Activated naive CD4-positive, alpha-beta T cell treated with anti-CD3 and anti-CD28 coated beads, Interleukin-2, amount 50 U/mL, for 72 hours (primary cell): ENCODE results near the gene SLC5A10. TPM values are rescaled to one million over a fixed set of nuclear protein-coding genes. Genes with fewer than 3 reads are reported as not detected.
A peak's percentile ranks its signal among the peaks of the same experiment; 100 is the strongest.

Experiments used
- ATAC-seq, 2 donors: fragments of 150-1000 bp; cut with Tn5 transposase; 2 replicates each; pipeline ENCODE4 v1.10.0; 2021; ENCODE audit warnings: mild to moderate bottlenecking in 2 of 2, moderate library complexity in 2 of 2
- DNase-seq, 2 donors: peaks; one replicate each; pipeline ENCODE4 v3.0.0; 2021 to 2022; ENCODE audit warnings: low spot score in 2 of 2
- H3K27ac Mint-ChIP-seq, 2 donors: one replicate each; pipeline ENCODE4 v1.8.0; 2022; ENCODE audit warnings: mild to moderate bottlenecking in 2 of 2, mixed read lengths in 2 of 2
- H3K36me3 Mint-ChIP-seq, 2 donors: one replicate each; pipeline ENCODE4 v1.8.0; 2022; ENCODE audit warnings: mixed read lengths in 2 of 2
- H3K9me3 Mint-ChIP-seq, 2 donors: one replicate each; pipeline ENCODE4 v1.8.0; 2022; ENCODE audit warnings: mixed read lengths in 2 of 2
- total RNA-seq, 2 donors: library from RNA; stranded (reverse); gene quantifications; one replicate each; pipeline ENCODE4 v1.2.3, GENCODE V29; 2022

Gene SLC5A10
- total RNA-seq, 2 donors from 2014 or later, result not detected

DNA sequence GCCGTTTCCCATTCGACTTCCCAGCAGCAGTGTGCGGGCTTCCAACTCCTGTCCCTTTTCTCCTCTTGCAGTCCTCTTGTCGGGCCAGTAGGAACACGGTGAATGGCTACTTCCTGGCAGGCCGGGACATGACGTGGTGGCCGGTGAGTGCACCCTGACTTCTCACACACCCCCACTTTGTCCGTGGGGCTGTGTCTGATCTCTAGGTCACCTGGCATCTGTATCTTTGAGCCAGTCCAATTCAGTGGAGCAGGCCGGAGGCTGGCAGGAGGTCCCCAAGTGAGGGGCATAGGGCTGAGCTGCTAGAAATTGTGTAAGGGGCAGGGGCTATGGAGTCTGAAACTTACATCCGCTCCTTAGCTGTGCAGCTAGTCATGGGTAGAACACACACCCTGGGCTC lies 6.6 kb downstream of the SLC5A10 start:
- H3K36me3 Mint-ChIP-seq, result peaks cover 0 to 5% of the 10 kb centered on the region in 2 donors
- ATAC-seq (no peak), DNase-seq (no peak)
- peaks cover 4% of the 10 kb centered on the region in 2 donors for H3K9me3 Mint-ChIP-seq
- no peak overlapping the region for H3K27ac Mint-ChIP-seq

DNA sequence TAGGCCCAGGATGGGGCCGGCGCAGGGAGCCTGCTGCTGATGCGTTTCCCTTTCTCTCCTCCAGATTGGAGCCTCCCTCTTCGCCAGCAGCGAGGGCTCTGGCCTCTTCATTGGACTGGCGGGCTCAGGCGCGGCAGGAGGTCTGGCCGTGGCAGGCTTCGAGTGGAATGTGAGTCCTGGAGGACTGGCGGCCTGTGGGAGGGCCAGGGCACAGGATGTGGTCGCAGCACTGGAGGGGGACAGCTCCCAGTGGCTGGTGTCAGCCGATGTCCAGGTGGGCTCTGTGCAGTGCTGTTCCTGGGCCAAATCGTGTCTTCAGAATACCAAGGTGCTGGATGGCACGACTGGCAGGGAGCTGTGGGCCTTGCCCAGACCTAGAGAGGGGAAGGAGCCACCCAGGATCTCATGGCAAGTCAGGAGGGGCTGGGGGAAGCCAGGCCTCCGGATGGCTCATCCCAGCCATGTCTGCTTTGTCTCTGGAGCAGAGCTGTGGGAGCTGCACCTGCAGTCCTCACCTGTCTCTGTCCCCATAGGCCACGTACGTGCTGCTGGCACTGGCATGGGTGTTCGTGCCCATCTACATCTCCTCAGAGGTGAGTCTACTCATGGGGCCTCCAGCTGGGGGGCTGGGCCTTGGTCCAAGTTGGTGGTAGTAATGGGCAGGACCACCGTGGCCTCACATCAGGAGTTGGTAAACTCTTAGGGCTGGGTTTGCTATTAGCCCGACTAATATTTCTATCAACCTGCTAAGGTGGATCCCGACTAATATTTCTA lies 7.3 kb downstream of the SLC5A10 start:
- ATAC-seq (no peak), DNase-seq (no peak)
- Mint-ChIP-seq H3K36me3 (peaks cover 0 to 5% of the 10 kb centered on the region in 2 donors), H3K9me3 (peaks cover 4% of the 10 kb centered on the region in 2 donors), H3K27ac (no peak overlapping the region)

DNA sequence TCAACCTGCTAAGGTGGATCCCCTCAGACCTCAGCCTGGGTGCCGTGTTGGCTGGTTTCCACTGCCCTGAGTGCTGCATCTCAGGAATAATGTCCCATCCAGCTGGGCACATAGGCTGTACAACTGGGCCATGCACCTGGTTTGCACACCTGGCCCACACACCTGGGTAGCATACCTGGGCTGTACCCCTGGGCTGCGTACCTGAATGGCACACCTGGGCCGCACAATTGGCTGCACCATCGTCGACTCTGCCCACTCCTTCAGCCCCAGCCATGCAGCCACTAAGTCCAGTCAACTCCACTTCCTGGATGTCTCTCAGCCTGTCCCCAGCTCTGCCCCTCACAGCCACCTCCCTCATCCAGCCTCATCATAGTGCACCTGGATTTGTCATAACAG lies 7.9 kb downstream of the SLC5A10 start:
- H3K9me3 Mint-ChIP-seq, result peaks cover 4% of the 10 kb centered on the region in 2 donors
- ATAC-seq (no peak), DNase-seq (no peak)
- H3K27ac Mint-ChIP-seq, result no peak overlapping the region
- peaks cover 0 to 5% of the 10 kb centered on the region in 2 donors for H3K36me3 Mint-ChIP-seq

DNA sequence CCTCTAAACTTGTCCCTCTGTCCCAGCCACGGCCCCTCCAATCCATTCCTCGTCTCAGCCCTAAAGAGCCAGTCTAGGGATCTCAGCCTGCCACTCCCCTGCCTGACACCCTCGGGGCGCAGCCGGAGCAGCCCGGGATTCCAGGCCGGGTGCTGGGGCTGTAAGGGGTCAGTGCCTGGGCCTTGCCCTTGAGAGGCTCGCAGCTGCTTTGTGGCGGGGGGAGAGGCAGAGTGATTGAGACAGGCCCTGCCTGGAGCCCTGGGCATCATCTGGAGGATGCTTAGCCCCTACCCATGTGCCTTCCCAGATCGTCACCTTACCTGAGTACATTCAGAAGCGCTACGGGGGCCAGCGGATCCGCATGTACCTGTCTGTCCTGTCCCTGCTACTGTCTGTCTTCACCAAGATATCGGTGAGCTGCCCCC lies 8.3 kb downstream of the SLC5A10 start:
- H3K36me3 Mint-ChIP-seq, result peaks cover 0 to 4% of the 10 kb centered on the region in 2 donors
- H3K27ac Mint-ChIP-seq, result peak overlapping the region in 1 of 2 donors; percentile 21
- H3K9me3 Mint-ChIP-seq, result peaks cover 4% of the 10 kb centered on the region in 2 donors
- no peak for DNase-seq
- no peak for ATAC-seq

DNA sequence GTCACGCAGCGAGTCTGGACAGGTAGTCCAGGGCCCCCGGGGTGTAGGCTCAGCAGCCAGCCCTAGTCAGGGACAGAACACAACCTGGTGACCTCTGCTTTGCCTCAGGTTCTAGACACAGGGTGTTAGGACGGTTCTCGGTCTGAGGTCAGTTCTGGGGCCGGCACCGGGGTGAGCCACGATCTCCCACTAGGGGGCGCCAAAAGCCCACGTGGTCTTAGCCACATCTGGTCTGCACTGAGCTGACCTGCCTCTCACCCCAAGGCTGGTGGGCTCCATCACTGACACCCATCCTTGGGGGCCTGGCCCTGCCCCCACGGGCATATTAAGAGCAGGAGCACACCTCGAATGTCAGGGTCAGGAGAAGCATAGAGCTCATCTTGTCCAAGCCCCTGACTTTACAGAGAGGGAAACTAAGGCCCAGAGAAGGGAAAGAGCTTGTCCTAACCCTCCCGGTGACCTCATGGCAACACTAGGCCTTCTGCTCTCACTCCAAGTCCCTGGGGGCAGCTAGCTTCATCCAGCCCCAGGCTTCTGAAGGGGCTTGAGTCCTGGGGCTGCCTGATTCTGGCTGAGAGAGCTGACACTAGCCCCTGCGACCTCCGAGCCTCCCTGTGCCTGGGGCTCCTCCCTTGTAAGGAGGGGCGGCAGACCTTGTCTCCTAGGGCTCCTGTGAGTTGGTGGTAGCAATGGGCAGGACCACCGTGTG lies 9.0 kb downstream of the SLC5A10 start:
- DNase-seq (peak; percentile 81 to 90), ATAC-seq (peak; percentile 87 to 94)
- Mint-ChIP-seq H3K27ac (peak overlapping the region; percentile 21 to 44), H3K9me3 (no peaks in the 10 kb centered on the region), H3K36me3 (no peaks in the 10 kb centered on the region)

DNA sequence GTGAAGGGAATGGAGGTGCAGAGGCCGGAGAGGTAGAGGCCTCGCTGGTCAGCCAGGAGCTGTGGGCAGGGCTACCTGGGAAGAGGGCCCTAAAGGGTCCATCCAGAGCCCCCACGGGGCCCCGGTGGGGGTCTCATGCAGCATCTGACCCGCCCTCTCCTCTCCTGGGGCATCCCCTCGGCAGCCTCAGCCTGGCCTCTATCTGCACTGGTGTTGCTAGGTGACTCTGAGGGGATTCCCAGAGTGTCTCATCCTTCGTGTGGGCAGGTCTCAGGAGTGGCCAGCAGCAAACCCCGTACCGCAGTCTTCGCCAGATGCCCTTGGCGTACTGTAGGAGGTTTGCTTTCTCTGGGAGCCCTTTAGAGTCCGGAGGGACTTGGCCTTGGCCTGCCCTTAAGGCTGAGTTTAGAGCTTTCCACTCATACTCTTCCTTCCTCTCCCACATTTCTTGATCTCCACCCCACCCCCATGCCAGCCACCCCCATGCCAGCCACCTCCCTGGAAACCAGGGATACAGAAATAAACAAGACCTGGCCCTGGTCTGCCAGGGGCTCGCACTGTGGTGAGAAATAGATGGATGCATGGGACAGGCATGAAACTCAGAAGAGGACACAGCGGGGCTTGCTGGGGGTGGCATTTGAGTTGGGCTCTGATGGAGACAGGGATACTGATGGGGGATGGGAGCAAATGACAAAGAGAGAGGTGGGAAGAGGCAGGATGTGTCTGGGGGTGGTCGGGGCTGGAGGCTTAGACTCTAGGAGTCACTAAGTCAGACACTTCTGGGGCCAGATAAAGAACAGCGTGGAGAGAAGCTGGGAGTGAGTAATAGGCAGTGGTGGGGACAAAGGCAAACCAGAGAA lies 9.9 kb downstream of the SLC5A10 start:
- Mint-ChIP-seq H3K27ac (no peak overlapping the region), H3K9me3 (no peaks in the 10 kb centered on the region), H3K36me3 (no peaks in the 10 kb centered on the region)
- DNase-seq (no peak), ATAC-seq (peak in 1 of 2 donors; percentile 69)

DNA sequence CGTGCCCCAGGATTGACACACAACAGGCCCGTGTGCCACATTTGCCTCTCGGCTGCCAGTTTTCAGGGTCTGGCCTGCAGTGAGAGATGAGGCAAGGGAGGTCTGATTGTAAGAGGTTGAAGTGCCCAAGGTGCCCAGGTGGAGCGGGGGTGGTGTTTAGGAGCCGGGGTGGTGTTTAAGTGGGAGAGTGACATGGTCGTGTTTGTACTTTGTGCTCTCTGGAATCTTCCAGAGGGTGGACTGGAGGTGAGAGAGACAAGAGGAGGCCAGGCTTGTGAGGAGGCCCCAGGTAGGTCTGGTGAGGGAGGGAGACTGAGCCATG lies 10.5 kb downstream of the SLC5A10 start:
- Mint-ChIP-seq H3K36me3 (no peaks in the 10 kb centered on the region), H3K9me3 (no peaks in the 10 kb centered on the region), H3K27ac (no peak overlapping the region)
- DNase-seq, result no peak
- ATAC-seq, result no peak

DNA sequence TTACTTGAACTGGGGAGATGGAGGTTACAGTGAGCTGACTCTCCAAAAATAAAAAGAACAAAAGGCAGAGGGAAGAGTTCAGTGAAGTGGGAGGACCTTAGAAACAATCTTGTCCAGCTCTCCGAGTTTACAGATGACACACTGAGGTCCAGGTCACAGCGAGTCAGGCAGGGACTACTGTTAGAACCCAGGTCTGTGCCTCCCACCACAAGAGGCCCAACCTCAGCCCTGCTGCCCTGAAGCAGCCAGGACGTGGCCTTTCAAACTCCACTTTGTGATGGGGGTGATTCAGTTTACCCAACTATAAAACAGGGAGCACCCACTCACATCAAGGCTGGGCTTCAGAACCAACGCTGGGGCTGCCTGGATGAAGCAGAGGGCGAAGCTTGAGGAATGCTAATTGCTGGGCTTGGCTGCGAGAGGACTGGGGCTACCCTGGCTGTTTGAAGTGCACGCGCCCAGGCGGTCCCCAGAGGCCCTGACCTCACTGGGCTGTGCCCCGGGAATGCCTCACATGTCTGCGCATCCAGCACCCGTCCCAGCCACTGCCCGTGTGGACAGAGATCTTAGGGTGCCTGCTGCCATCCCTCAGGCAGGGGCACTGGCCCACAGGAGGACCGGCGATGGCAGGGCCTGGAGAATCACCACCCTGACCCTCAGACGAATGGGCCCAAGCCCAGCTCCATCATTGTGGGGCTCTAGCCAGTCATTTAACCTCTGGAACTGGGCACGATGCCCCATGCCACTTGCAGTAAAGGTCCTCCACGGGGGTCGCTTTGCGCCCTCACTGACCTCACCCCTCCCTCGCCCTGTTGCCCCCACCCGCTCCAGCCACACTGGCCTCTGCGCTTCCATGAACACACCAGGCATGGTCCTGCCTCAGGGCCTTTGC lies 11.4 kb downstream of the SLC5A10 start:
- peak overlapping the region in 1 of 2 donors; percentile 15 for H3K27ac Mint-ChIP-seq
- ATAC-seq, result peak in 1 of 2 donors; percentile 33
- DNase-seq, result no peak
- H3K9me3 Mint-ChIP-seq, result no peaks in the 10 kb centered on the region
- H3K36me3 Mint-ChIP-seq, result no peaks in the 10 kb centered on the region

DNA sequence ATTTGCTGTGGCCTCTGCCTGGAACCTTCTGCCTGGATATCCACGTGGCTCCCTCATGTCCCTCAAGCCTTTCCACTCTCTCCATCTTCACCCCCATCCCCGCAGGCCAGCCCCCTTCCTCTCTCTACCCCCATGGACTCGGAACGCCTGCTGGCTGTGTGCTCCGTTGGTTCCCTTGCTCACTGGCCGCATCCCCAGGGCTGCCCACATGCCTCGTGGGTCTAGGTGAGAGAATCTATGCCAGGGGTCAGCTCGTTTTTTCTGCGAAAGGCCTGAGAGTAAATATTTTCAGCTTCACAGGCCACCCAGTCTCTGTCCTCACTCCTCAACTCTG lies 12.0 kb downstream of the SLC5A10 start:
- DNase-seq (no peak), ATAC-seq (no peak)
- H3K36me3 Mint-ChIP-seq, result no peaks in the 10 kb centered on the region
- H3K9me3 Mint-ChIP-seq, result no peaks in the 10 kb centered on the region
- peak overlapping the region in 1 of 2 donors; percentile 15 for H3K27ac Mint-ChIP-seq

DNA sequence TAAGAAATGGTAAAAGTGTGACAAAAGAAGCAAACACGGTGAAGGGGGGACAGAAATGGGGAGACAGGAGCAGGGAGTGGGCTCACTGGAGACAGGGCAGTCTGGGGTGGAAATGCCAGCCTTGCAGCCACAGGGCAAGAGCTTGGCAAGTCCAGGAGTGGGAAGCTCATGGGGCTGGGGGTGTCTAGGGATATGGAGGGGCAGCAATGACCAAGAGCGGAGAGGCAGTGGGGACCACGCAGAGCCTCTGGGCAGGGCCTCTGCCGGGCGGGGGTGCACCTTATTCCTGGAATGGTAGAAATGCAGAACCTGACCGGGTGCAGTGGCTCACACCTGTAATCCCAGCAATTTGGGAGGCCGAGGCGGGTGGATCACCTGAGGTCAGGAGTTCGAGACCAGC lies 12.6 kb downstream of the SLC5A10 start:
- no peak for ATAC-seq
- Mint-ChIP-seq H3K27ac (peak overlapping the region in 1 of 2 donors; percentile 72), H3K9me3 (no peaks in the 10 kb centered on the region), H3K36me3 (no peaks in the 10 kb centered on the region)
- no peak for DNase-seq

DNA sequence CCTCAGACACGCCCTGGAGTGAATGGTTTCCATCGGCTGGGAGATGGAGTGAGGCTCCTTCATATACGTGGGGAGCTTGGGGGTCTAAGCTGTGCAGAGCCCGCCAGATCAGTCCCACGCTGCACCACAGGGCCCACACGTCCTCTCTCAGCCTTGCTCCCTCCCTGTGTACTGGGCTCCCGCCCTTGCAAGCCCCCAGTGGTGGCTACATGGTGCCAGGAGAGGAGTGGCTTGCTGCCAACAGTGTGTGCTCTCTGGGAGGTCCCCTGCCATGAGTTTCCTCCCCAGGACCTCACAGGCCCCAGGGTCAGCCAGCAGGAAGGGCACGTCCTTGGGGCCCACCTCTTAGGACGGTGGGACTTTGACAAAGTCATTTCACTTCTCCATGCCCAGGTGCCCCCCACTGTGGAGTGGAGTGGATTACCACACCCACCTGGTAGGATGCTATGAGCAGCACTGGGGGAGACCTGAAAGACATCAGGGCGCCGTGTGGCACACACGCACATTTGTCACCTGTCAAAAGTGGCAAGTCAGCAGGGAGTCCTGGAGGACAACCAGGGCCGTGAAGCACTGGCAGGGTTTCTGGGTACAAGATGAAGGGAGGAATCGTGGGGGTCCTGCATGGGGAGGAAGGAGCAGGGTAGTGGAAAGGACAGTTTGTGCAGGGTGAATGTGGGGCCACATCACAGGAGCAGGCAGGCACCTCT lies 13.7 kb downstream of the SLC5A10 start:
- DNase-seq (no peak), ATAC-seq (no peak)
- H3K9me3 Mint-ChIP-seq, result no peaks in the 10 kb centered on the region
- no peaks in the 10 kb centered on the region for H3K36me3 Mint-ChIP-seq
- H3K27ac Mint-ChIP-seq, result peak overlapping the region in 1 of 2 donors; percentile 4

DNA sequence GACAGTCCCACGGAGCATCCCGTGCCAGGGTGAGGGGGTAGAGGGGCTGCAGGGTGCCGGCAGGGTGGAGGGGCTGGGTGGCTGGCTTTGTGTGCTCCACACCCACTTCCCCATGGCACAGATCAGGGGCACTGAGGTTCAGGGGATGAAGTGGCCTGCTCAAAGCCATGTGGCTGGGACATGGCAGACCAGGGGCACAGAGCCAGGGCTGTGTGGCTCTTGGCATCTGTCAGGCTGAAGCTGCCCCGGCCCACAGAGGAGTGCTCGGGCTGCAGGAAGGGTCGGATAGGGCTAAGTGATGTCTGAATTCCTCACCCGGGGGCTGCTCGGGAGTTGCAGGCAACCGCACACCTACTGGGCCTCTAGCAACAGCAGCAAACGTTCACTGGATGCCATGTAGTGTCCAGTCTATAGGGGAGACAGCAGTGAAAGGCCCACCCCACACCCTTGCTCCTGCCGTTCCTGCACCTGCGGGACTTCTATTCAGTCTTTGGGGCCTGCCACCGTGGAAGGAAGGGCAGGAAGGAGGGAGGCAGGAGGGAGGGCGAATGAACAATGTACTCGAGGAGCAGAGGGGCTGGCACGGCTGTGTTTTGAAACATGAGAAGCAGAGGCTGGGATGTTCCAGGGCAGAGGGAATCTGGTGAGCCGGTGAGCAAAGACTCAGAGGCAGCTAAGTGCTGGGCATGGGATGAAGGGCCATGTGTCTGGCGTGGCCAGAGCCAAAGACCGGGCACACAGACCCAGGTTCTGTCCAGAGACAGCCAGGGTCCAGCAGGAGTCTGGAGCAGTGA lies 15.1 kb downstream of the SLC5A10 start:
- H3K27ac Mint-ChIP-seq, result peak overlapping the region in 1 of 2 donors; percentile 74
- DNase-seq (no peak), ATAC-seq (no peak)
- H3K36me3 Mint-ChIP-seq, result no peaks in the 10 kb centered on the region
- no peaks in the 10 kb centered on the region for H3K9me3 Mint-ChIP-seq

DNA sequence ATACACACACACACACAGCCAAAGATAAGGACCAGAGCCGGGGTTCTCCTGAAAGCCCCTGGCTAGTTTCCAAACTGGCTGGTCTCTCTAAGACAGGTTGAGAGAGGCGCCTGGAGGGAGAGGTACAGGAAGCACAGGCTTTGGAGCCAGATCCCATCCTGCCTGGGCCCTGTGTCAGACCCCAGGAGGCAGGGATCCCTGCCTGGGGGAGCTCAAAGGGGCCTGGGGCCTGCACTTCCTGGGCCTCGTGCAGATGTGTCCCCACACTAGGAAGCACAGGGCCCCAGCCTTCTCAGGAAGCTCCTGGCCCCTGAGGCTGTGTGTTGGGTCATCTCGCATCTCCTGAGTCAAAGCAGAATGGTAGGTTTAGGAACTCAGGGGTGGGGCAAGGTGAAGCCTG lies 16.0 kb downstream of the SLC5A10 start:
- Mint-ChIP-seq H3K36me3 (no peaks in the 10 kb centered on the region), H3K27ac (peak overlapping the region in 1 of 2 donors; percentile 87), H3K9me3 (no peaks in the 10 kb centered on the region)
- DNase-seq (no peak), ATAC-seq (no peak)

DNA sequence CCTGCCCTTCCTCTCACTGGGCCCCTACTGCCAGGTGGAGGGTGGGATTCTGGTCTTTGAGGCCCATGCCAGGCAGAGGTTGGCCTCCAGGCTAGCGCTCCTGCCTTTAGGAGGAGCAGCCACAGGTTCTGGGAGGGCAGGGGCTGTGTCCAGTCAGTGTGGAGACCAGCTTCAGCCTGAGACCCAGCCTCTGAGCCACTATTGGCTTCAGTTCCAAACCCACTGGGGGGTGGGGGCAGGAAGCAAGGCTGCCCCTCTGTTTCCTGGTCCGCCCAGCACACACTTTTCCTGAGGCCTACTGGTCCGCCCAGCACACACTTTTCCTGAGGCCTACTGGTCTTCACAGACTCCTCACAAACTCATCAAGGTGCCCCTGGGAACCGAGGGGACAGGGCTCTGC lies 16.4 kb downstream of the SLC5A10 start:
- H3K36me3 Mint-ChIP-seq, result no peaks in the 10 kb centered on the region
- no peak for ATAC-seq
- DNase-seq, result no peak

More for the DNA sequence above, 16.4 kb downstream of the SLC5A10 start:
- peak overlapping the region in 1 of 2 donors; percentile 29 for H3K27ac Mint-ChIP-seq
- no peaks in the 10 kb centered on the region for H3K9me3 Mint-ChIP-seq
